HG02885 (cell line): Measurements from ENCODE around the gene DEFB127.
"Not testable (repeated sequence)": the region's sequence is repeated elsewhere in the genome, so short reads cannot be mapped to it uniquely, and the experiment has no call there.

ENCODE experiments used
- ATAC-seq: cut with Tn5 transposase; IDR thresholded peaks from one replicate; pipeline ENCODE4 v1.9.1; 2021; ENCODE audit warnings: mild to moderate bottlenecking; ENCODE audit not compliant: unreplicated experiment, poor library complexity

Gene DEFB127, protein sequence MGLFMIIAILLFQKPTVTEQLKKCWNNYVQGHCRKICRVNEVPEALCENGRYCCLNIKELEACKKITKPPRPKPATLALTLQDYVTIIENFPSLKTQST

DNA sequence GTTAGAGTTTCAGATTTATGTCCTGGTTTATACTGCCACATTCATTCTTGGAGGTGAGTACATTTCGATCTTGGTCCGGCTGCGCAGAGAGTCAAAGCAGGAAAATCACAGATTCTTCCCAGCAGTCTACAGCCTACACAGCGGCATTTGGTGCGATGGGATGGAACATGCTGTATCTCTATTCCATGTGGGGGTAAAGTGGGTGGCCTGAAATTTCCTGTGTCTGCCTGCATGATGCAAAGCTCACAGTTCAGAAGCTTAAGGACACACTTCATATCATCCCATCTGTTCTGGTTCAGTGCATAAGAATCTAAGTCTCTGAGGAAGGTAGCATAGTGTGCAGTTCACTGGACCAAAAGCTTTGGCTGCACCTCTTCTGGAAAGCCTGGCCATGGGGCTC is at the start of gene DEFB127:
TSS of gene DEFB127 (plus strand) at position 301 of the 400 bp plus-strand sequence. CDS start at position 392, 91 bp downstream.
- no peak for ATAC-seq

GRCh38 chr20:112396-112795 is 44.9 kb upstream of the DEFB127 start:
- no peak for ATAC-seq

GRCh38 chr20:117518-117917 is 39.7 kb upstream of the DEFB127 start:
- no peak for ATAC-seq

DNA sequence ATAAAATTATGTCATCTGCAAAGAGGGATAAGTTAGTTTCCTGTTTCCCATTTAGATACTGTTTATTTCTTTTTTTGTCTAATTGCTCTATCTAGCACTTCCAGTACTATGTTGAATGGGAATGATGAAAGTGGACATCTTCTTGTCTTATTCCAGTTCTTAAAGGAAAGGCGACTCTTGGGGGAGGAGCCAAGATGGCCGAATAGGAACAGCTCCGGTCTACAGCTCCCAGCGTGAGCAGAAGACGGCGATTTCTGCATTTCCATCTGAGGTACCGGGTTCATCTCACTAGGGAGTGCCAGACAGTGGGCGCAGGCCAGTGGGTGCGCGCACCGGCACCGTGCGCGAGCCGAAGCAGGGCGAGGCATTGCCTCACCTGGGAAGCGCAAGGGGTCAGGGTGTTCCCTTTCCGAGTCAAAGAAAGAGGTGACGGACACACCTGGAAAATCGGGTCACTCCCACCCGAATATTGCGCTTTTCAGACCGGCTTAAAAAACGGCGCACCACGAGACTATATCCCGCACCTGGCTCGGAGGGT is 27.4 kb upstream of the DEFB127 start:
- ATAC-seq, result not testable (repeated sequence)

- ATAC-seq, result no peak
These were observed 19.4 kb upstream of the DEFB127 start for GRCh38 chr20:137668-138490.

GRCh38 chr20:142290-142689 is 15.0 kb upstream of the DEFB127 start, which contains the start of gene DEFB126:
DEFB126 (plus strand) TSS chr20:142590; CDS start chr20:142629, 39 bp downstream.
- no peak for ATAC-seq

GRCh38 chr20:145877-146276 is 11.4 kb upstream of the DEFB127 start:
- ATAC-seq, result no peak

- no peak for ATAC-seq
These were observed 5.1 kb upstream of the DEFB127 start for GRCh38 chr20:152131-152530.

DNA sequence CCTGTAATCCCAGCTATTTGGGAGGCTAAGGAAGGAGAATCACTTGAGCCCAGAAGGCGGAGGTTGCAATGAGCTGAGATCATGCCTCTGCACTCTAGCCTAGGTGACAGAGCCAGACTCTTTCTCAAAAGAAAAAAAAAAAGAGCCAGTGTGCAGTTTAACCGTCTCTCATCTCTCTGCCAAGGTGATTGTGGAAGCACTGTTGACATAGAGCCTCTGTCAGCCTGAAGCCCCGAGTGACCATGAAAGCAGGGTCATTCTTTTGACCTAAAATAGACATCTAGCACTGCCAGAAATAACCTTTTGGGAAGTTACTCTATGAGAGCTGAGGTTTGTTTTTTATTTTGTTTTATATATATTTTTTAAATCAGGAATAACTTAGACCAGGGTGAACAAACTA is 7.4 kb downstream of the DEFB127 start:
- ATAC-seq, result no peak

- no peak for ATAC-seq
These were observed 11.6 kb downstream of the DEFB127 start for GRCh38 chr20:168876-169275.

GRCh38 chr20:184288-184687 is 27.0 kb downstream of the DEFB127 start:
- ATAC-seq, result no peak

DNA sequence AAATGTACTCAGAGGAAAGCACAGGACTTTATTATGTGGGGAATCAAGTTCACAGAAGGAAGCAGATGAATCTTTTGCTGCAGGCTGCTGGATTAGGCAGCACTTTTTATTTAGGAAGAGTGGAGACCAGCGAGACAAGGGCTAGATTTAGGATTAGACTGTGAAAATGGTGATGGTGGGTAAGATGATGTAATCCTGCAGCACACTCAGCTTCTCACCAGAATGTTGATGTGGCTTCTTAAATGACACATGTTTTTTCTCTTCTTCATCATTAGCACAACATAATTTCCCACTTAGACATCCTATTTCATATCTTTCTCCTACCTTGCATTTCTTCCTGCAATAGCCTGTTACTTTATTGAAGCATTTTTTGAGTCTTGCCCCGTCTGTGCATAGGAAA is 30.5 kb downstream of the DEFB127 start:
- no peak for ATAC-seq

DNA sequence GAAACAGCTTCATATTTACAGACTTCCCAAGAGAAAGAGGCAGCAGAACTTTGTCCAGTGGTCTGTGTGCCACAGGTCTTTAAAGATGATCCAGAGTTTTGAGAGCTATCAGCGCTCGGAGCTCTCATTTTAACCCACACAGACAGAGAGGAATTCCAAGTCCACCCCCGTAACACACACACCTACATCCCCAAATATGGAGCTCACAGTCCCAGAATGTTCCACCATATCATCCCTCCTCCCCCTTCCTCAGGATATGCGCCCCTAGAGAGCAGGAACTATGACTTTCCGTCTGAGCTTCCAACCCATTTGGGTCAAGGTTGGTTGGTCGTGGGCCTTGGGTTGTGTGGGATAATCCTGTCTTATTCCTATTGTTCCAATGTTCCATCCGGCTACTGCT is 32.4 kb downstream of the DEFB127 start, which contains the start of gene DEFB128:
TSS of gene DEFB128 (minus strand) at position 101 of the 400 bp plus-strand sequence. CDS start at position 13, 88 bp downstream.
- no peak for ATAC-seq

DNA sequence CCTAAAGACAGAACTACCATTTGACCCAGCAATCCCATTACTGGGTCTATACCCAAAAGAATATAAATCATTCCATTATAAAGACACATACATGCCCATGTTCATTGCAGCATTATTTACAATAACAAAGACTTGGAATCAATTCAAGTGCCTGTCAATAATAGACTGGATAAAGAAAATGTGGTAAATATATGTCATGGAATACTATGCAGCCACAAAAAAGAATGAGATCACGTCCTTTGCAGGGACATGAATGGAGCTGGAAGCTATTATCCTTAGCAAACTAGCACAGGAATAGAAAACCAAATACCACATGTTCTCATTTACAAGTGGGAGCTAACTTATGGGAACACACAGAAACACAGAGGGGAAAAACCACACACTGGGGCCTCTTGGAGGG is 41.0 kb downstream of the DEFB127 start:
- ATAC-seq, result no peak

DNA sequence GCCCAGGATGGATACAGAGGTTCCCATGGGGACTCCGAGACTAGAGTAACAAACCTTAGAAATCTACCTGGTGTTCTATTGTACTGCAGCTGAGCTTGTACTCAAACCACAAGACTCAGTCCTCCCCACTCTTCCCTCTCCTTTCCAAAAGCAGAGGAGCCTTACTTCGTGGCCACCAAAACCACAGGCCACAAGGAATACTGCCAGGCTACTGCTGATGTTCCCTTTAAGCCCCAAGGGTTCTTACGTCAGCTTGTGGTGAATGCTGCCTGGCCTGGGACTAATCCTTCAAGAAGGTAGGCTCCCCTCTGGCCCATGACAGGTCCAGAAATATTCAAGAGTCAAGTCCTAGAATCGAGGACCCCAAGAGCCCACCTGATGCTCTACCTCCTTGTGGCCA is 42.7 kb downstream of the DEFB127 start:
- no peak for ATAC-seq

DNA sequence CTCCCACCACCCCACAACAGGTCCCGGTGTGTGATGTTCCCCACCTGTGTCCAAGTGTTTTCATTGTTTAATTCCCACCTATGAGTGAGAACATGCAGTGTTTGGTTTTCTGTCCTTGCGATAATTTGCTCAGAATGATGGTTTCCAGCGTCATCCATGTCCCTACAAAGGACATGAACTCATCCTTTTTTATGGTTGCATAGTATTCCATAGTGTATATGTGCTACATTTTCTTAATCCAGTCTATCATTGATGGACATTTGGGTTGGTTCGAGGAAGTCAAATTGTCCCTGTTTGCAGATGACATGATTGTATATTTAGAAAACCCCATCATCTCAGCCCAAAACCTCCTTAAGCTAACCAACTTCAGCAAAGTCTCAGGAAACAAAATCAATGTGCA is 46.4 kb downstream of the DEFB127 start:
- not testable (repeated sequence) for ATAC-seq
